HepG2 (cell line): ENCODE measurements around the gene GGACT.

Experiments
- ASH2L ChIP-seq: fragments of 300-600, 200-600 bp; sonication (generic); IDR thresholded peaks from 2 replicates; pipeline ENCODE4 v1.7.0; 2017; ENCODE audit warnings: low read depth, mild to moderate bottlenecking, moderate library complexity, mixed read lengths, low read length; ENCODE audit not compliant: insufficient read length
- ATRX ChIP-seq: sonication (generic); formaldehyde crosslinking; IDR thresholded peaks from 2 replicates; pipeline ENCODE4 v1.4.0; 2020; ENCODE audit warnings: missing genetic modification reagents, borderline replicate concordance
- E2F1 ChIP-seq: sonication (generic); formaldehyde crosslinking; IDR thresholded peaks from 2 replicates; pipeline ENCODE4 v1.5.0; 2020; ENCODE audit warnings: missing genetic modification reagents
- FOXA1 ChIP-seq, 2 experiments: fragments of 450-650 bp in 1 of 2; sonication (generic) in 1 of 2; formaldehyde crosslinking in 1 of 2; IDR thresholded peaks; 2 replicates each; pipeline versions ENCODE4 v1.4.0 to v1.6.1; 2016 to 2020; ENCODE audit warnings: missing genetic modification reagents in 1 of 2
- TP53 ChIP-seq: sonication (generic); formaldehyde crosslinking; conservative IDR thresholded peaks from 2 replicates; pipeline ENCODE4 v1.4.0; 2020; ENCODE audit warnings: missing genetic modification reagents
- YY1 ChIP-seq: IDR thresholded peaks from 2 replicates; pipeline ENCODE4 v1.6.1; 2011; ENCODE audit warnings: low read length, low read depth, moderate library complexity, mild to moderate bottlenecking; ENCODE audit not compliant: insufficient read depth, insufficient replicate concordance

GRCh38 chr13:100513171-100513570 lies 75.4 kb downstream of the GGACT start:
- TF ChIP-seq YY1 (no peak), TP53 (CRISPR knock-in tag) (no peak), E2F1 (CRISPR knock-in tag) (no peak), ATRX (no peak), ASH2L (no peak), FOXA1 (IDR thresholded peaks at IDR 0.05) (no peak), FOXA1 (CRISPR knock-in tag; IDR thresholded peaks at IDR 0.05) (no peak)
